Measurements from ENCODE around the gene TCN2. TPM values are rescaled to one million over a fixed set of nuclear protein-coding genes. Genes with fewer than 3 reads are reported as not detected.

TCN2 gene
- total and polyA plus RNA-seq, 4 donors, result 6.7 to 14.1 (median 13.0) TPM

DNA sequence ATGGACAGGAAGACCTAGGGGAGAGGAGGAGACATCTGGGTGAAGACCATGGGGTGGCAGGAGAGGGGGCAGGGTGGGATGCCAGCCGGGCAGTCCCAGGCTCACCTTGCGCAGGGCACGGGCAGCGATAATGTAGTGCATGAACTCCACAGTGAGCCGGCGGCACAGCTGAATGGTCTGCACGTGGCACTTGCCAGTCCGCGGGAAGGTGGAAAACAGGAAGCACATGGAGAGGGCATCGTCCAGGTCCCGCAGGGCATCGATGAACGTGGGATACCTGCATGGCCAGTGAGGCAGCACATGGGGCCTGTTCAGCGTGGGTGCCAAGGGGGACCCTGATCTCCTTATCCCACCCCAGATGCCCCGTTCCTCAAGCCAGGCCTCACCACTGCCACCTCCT lies 22.5 kb upstream of the TCN2 start:
- Histone ChIP-seq H3K36me3 (ENCODE audit: control insufficient read depth in 4 of 4, insufficient read depth in 3 of 4, low read depth in 1 of 4, low read length in 3 of 4) (peaks cover 28 to 94% (median 64%) of the 10 kb centered on the region in 4 donors), H3K4me3 (ENCODE audit: low read depth in 1 of 3, low read length in 3 of 3) (no peak overlapping the region), H3K9ac (ENCODE audit: low read depth in 1 of 2, low read length in 2 of 2) (no peak overlapping the region), H3K9me3 (ENCODE audit: control insufficient read depth in 4 of 4, low read length in 3 of 4) (no peaks in the 10 kb centered on the region), H3K27me3 (ENCODE audit: control insufficient read depth in 4 of 4, insufficient read depth in 4 of 4, low read length in 3 of 4) (no peaks in the 10 kb centered on the region), H3K27ac (ENCODE audit: low read depth in 1 of 2, low read length in 2 of 2) (no peak overlapping the region), H3K4me1 (ENCODE audit: control insufficient read depth in 4 of 4, insufficient read depth in 4 of 4, low read length in 3 of 4) (no peaks in the 10 kb centered on the region)
- DNase-seq (ENCODE audit: low spot score), result no peak
- TF ChIP-seq, protein P1, sequence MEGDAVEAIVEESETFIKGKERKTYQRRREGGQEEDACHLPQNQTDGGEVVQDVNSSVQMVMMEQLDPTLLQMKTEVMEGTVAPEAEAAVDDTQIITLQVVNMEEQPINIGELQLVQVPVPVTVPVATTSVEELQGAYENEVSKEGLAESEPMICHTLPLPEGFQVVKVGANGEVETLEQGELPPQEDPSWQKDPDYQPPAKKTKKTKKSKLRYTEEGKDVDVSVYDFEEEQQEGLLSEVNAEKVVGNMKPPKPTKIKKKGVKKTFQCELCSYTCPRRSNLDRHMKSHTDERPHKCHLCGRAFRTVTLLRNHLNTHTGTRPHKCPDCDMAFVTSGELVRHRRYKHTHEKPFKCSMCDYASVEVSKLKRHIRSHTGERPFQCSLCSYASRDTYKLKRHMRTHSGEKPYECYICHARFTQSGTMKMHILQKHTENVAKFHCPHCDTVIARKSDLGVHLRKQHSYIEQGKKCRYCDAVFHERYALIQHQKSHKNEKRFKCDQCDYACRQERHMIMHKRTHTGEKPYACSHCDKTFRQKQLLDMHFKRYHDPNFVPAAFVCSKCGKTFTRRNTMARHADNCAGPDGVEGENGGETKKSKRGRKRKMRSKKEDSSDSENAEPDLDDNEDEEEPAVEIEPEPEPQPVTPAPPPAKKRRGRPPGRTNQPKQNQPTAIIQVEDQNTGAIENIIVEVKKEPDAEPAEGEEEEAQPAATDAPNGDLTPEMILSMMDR (IDR thresholded peaks at IDR 0.05; ENCODE audit: low read depth, low read length, missing input control), result no peak
- no peak for TF ChIP-seq YY1 (IDR thresholded peaks at IDR 0.05)
- TF ChIP-seq SP1 (IDR thresholded peaks at IDR 0.05), result no peak
- no peak for TF ChIP-seq JUND (IDR thresholded peaks at IDR 0.05)
- TF ChIP-seq, protein P2, sequence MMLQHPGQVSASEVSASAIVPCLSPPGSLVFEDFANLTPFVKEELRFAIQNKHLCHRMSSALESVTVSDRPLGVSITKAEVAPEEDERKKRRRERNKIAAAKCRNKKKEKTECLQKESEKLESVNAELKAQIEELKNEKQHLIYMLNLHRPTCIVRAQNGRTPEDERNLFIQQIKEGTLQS (IDR thresholded peaks at IDR 0.05), result no peak
- TF ChIP-seq TAF1 (conservative IDR thresholded peaks at IDR 0.05), result no peak
- TF ChIP-seq, protein P3, sequence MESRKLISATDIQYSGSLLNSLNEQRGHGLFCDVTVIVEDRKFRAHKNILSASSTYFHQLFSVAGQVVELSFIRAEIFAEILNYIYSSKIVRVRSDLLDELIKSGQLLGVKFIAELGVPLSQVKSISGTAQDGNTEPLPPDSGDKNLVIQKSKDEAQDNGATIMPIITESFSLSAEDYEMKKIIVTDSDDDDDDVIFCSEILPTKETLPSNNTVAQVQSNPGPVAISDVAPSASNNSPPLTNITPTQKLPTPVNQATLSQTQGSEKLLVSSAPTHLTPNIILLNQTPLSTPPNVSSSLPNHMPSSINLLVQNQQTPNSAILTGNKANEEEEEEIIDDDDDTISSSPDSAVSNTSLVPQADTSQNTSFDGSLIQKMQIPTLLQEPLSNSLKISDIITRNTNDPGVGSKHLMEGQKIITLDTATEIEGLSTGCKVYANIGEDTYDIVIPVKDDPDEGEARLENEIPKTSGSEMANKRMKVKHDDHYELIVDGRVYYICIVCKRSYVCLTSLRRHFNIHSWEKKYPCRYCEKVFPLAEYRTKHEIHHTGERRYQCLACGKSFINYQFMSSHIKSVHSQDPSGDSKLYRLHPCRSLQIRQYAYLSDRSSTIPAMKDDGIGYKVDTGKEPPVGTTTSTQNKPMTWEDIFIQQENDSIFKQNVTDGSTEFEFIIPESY (IDR thresholded peaks at IDR 0.05), result no peak
- TF ChIP-seq, protein P4, sequence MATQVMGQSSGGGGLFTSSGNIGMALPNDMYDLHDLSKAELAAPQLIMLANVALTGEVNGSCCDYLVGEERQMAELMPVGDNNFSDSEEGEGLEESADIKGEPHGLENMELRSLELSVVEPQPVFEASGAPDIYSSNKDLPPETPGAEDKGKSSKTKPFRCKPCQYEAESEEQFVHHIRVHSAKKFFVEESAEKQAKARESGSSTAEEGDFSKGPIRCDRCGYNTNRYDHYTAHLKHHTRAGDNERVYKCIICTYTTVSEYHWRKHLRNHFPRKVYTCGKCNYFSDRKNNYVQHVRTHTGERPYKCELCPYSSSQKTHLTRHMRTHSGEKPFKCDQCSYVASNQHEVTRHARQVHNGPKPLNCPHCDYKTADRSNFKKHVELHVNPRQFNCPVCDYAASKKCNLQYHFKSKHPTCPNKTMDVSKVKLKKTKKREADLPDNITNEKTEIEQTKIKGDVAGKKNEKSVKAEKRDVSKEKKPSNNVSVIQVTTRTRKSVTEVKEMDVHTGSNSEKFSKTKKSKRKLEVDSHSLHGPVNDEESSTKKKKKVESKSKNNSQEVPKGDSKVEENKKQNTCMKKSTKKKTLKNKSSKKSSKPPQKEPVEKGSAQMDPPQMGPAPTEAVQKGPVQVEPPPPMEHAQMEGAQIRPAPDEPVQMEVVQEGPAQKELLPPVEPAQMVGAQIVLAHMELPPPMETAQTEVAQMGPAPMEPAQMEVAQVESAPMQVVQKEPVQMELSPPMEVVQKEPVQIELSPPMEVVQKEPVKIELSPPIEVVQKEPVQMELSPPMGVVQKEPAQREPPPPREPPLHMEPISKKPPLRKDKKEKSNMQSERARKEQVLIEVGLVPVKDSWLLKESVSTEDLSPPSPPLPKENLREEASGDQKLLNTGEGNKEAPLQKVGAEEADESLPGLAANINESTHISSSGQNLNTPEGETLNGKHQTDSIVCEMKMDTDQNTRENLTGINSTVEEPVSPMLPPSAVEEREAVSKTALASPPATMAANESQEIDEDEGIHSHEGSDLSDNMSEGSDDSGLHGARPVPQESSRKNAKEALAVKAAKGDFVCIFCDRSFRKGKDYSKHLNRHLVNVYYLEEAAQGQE (IDR thresholded peaks at IDR 0.05), result no peak
- TF ChIP-seq EGR1 (IDR thresholded peaks at IDR 0.05; ENCODE audit: low read depth in 2 of 2), result no peak
- TF ChIP-seq, protein P5, sequence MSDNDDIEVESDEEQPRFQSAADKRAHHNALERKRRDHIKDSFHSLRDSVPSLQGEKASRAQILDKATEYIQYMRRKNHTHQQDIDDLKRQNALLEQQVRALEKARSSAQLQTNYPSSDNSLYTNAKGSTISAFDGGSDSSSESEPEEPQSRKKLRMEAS (IDR thresholded peaks at IDR 0.05), result no peak
- no peak for TF ChIP-seq HNF4G (IDR thresholded peaks at IDR 0.05)
- TF ChIP-seq RXRA (IDR thresholded peaks at IDR 0.05), result no peak
- TF ChIP-seq FOXA2 (IDR thresholded peaks at IDR 0.05), result no peak
- no peak for TF ChIP-seq RAD21 (IDR thresholded peaks at IDR 0.05)
- TF ChIP-seq GABPA (IDR thresholded peaks at IDR 0.05 in 1 of 2, conservative IDR thresholded peaks at IDR 0.05 in 1 of 2), result no peak
- 94% methylated on average over 15 of the region's 15 CpGs for WGBS

DNA sequence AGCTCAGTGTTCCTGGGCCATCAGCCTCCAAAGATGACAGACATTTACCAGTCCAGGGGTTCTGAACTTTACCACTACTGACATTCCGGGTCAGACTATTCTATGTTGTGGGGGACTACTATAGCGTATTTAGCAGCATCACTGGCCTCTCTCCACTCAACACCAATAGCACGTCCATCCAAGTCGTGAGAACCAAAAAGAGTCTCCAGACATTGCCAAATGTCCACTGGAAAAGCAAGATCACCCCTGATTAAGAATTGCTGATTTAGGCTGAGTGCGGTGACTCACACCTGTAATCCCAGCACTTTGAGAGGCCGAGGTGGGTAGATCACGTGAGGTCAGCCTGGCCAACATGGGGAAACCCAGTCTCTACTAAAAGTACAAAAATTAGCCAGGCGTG lies 20.6 kb upstream of the TCN2 start:
- Histone ChIP-seq H3K4me3 (ENCODE audit: low read depth in 1 of 3, low read length in 3 of 3) (no peak overlapping the region), H3K9ac (ENCODE audit: low read depth in 1 of 2, low read length in 2 of 2) (no peak overlapping the region), H3K9me3 (ENCODE audit: control insufficient read depth in 4 of 4, low read length in 3 of 4) (no peaks in the 10 kb centered on the region), H3K27ac (ENCODE audit: low read depth in 1 of 2, low read length in 2 of 2) (no peak overlapping the region), H3K36me3 (ENCODE audit: control insufficient read depth in 4 of 4, insufficient read depth in 3 of 4, low read depth in 1 of 4, low read length in 3 of 4) (peaks cover 15 to 74% (median 47%) of the 10 kb centered on the region in 4 donors), H3K4me1 (ENCODE audit: control insufficient read depth in 4 of 4, insufficient read depth in 4 of 4, low read length in 3 of 4) (peaks cover 0 to 13% (median 10%) of the 10 kb centered on the region in 4 donors), H3K27me3 (ENCODE audit: control insufficient read depth in 4 of 4, insufficient read depth in 4 of 4, low read length in 3 of 4) (no peaks in the 10 kb centered on the region)
- 96% methylated on average over 8 of the region's 8 CpGs for WGBS
- no peak for DNase-seq (ENCODE audit: low spot score)
- no peak for TF ChIP-seq RXRA (IDR thresholded peaks at IDR 0.05)
- TF ChIP-seq, protein P3 (IDR thresholded peaks at IDR 0.05), result no peak
- no peak for TF ChIP-seq TAF1 (conservative IDR thresholded peaks at IDR 0.05)
- no peak for TF ChIP-seq JUND (IDR thresholded peaks at IDR 0.05)
- no peak for TF ChIP-seq HNF4A (conservative IDR thresholded peaks at IDR 0.05)
- TF ChIP-seq, protein P4 (IDR thresholded peaks at IDR 0.05), result no peak
- no peak for TF ChIP-seq GABPA (IDR thresholded peaks at IDR 0.05 in 1 of 2, conservative IDR thresholded peaks at IDR 0.05 in 1 of 2)
- no peak for TF ChIP-seq YY1 (IDR thresholded peaks at IDR 0.05)
- no peak for TF ChIP-seq HNF4G (IDR thresholded peaks at IDR 0.05)
- TF ChIP-seq, protein P2 (IDR thresholded peaks at IDR 0.05), result no peak
- TF ChIP-seq SP1 (IDR thresholded peaks at IDR 0.05), result no peak
- no peak for TF ChIP-seq EGR1 (IDR thresholded peaks at IDR 0.05; ENCODE audit: low read depth in 2 of 2)

All from liver (tissue), 9 donors.